ENCODE results near the gene ARRB2. TPM values are rescaled to one million over a fixed set of nuclear protein-coding genes. Genes with fewer than 3 reads are reported as not detected.

The ARRB2 gene
- total and polyA plus RNA-seq, 2 of the 13 experiments (the other 11 are each of a cell fraction or from before 2014, with no cell fraction given) = 21.5 to 49.2 TPM

DNA sequence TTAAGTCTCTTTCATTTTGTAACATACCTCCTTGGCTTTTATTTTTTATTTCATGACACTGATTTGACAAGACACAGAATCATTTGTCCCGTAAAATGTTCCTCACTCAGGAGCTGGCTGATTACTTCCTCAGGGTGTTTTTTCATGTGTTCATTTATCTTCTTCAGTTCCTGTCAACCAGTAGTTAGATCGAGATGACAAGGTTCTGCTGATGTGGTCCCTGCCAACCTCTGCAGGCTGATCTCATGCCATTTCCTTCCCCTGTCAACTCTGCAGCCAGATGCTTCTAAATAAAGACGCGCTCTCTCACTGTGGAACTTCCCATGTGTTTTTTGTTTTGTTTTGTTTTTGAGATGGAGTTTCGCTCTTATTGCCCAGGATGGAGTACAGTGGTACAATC lies 37.4 kb downstream of the ARRB2 start:
- BruUV-seq (replicated peaks) = no TSS peak
- no peak overlapping the region for H3K4me3 ChIP-seq (replicated peaks in 1 of 3; ENCODE audit: insufficient read depth in 1 of 3, low read depth in 2 of 3, low read length in 3 of 3)
- H4K20me1 ChIP-seq (ENCODE audit: insufficient read depth, low read length) = no peaks in the 10 kb centered on the region
- ChIA-PET CTCF (ENCODE audit: low intra/inter-chr PET ratio, low total read pairs) (no interaction called here), POLR2A (interaction anchor here (1.1 to 2.3 kb wide), 2 partner anchors 24 to 43 kb away, joined by 4 to 9 read pairs; partner anchors contain the start of gene TM4SF5)
- H3K79me2 ChIP-seq (ENCODE audit: insufficient read depth, low read length) = no peaks in the 10 kb centered on the region
- no peak overlapping the region for H3K27ac ChIP-seq (ENCODE audit: extremely low read length, insufficient read depth, low read length)
- no peaks in the 10 kb centered on the region for H3K36me3 ChIP-seq (replicated peaks in 1 of 2; ENCODE audit: control insufficient read depth in 1 of 2, insufficient read depth in 2 of 2, low read length in 2 of 2)
- H3K4me2 ChIP-seq (ENCODE audit: low read depth, low read length) = no peak overlapping the region
- H3K4me1 ChIP-seq (ENCODE audit: insufficient read depth, low read length) = peaks cover 72% of the 10 kb centered on the region
- in situ Hi-C loops (cut with HindIII; ENCODE audit: extremely low pct_ligation_motif_present, low pct_unique_long_range_greater_than_20kb) = no loop called here
- FAIRE-seq = no peak
- no peaks in the 10 kb centered on the region for H3K9me3 ChIP-seq (ENCODE audit: low read length)
- H3K9ac ChIP-seq (ENCODE audit: insufficient read depth, low read depth, low read length) = no peak overlapping the region
- 75% methylated on average over 5 of the region's 5 CpGs for WGBS (ENCODE audit: low lambda C conversion rate)
- TF ChIP-seq, protein P1, sequence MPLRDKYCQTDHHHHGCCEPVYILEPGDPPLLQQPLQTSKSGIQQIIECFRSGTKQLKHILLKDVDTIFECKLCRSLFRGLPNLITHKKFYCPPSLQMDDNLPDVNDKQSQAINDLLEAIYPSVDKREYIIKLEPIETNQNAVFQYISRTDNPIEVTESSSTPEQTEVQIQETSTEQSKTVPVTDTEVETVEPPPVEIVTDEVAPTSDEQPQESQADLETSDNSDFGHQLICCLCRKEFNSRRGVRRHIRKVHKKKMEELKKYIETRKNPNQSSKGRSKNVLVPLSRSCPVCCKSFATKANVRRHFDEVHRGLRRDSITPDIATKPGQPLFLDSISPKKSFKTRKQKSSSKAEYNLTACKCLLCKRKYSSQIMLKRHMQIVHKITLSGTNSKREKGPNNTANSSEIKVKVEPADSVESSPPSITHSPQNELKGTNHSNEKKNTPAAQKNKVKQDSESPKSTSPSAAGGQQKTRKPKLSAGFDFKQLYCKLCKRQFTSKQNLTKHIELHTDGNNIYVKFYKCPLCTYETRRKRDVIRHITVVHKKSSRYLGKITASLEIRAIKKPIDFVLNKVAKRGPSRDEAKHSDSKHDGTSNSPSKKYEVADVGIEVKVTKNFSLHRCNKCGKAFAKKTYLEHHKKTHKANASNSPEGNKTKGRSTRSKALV (CRISPR knock-in tag; IDR thresholded peaks at IDR 0.05) = no peak
- no peak for TF ChIP-seq GTF3A (CRISPR knock-in tag; conservative IDR thresholded peaks at IDR 0.05)
- TF ChIP-seq, protein P2, sequence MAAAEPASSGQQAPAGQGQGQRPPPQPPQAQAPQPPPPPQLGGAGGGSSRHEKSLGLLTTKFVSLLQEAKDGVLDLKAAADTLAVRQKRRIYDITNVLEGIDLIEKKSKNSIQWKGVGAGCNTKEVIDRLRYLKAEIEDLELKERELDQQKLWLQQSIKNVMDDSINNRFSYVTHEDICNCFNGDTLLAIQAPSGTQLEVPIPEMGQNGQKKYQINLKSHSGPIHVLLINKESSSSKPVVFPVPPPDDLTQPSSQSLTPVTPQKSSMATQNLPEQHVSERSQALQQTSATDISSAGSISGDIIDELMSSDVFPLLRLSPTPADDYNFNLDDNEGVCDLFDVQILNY (CRISPR knock-in tag; conservative IDR thresholded peaks at IDR 0.05) = no peak
- H3K27me3 ChIP-seq (ENCODE audit: control insufficient read depth in 1 of 2, insufficient read depth in 2 of 2, low read length in 2 of 2) = no peaks in the 10 kb centered on the region
- H2AFZ ChIP-seq (ENCODE audit: low read length) = no peak overlapping the region
- no peak for DNase-seq (ENCODE audit: low spot score)
- intact Hi-C loops (cut with micrococcal nuclease; ENCODE audit: unreplicated experiment) = no loop called here
- no peak for ATAC-seq

DNA sequence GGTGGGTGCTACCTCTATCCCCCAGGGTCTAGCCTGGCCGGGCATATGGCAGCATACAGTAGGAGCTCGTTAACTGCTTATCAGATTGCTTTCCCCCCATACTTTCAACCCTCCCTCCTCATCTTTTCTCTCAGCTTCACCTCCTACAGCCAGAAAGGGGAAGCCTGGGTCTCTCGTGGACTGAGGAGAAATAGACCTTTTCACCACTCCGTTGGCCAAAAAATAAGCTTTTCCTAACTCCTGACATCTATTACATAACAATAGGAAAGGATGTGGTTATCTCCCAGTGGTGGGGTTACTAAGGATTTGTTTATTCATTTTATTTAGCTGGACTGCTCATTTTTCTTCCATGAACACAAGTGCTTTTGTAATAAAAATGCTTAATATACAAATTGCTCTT lies 38.3 kb downstream of the ARRB2 start:
- no peak for DNase-seq (ENCODE audit: low spot score)
- intact Hi-C loops (cut with micrococcal nuclease; ENCODE audit: unreplicated experiment) (no loop called here), in situ Hi-C loops (cut with HindIII; ENCODE audit: extremely low pct_ligation_motif_present, low pct_unique_long_range_greater_than_20kb) (no loop called here)
- no peak for ATAC-seq
- H3K27ac ChIP-seq (ENCODE audit: extremely low read length, insufficient read depth, low read length) = no peak overlapping the region
- ChIA-PET POLR2A (interaction anchor here (1.1 to 2.3 kb wide), 2 partner anchors 23 to 42 kb away, joined by 4 to 9 read pairs; partner anchors contain the start of gene TM4SF5), CTCF (ENCODE audit: low intra/inter-chr PET ratio, low total read pairs) (no interaction called here)
- no peak for TF ChIP-seq IRF2 (CRISPR knock-in tag; IDR thresholded peaks at IDR 0.05)
- TF ChIP-seq ZNF333 (CRISPR knock-in tag; IDR thresholded peaks at IDR 0.05; ENCODE audit: borderline replicate concordance) = no peak
- TF ChIP-seq SOX5 (CRISPR knock-in tag; IDR thresholded peaks at IDR 0.05; ENCODE audit: borderline replicate concordance) = no peak
- TF ChIP-seq, protein P3, sequence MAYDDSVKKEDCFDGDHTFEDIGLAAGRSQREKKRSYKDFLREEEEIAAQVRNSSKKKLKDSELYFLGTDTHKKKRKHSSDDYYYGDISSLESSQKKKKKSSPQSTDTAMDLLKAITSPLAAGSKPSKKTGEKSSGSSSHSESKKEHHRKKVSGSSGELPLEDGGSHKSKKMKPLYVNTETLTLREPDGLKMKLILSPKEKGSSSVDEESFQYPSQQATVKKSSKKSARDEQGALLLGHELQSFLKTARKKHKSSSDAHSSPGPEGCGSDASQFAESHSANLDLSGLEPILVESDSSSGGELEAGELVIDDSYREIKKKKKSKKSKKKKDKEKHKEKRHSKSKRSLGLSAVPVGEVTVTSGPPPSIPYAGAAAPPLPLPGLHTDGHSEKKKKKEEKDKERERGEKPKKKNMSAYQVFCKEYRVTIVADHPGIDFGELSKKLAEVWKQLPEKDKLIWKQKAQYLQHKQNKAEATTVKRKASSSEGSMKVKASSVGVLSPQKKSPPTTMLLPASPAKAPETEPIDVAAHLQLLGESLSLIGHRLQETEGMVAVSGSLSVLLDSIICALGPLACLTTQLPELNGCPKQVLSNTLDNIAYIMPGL (CRISPR knock-in tag; IDR thresholded peaks at IDR 0.05; ENCODE audit: borderline replicate concordance in 1 of 2, low read depth in 1 of 2) = no peak
- TF ChIP-seq THYN1 (CRISPR knock-in tag; IDR thresholded peaks at IDR 0.05; ENCODE audit: borderline replicate concordance, low read depth) = no peak
- H3K9ac ChIP-seq (ENCODE audit: insufficient read depth, low read depth, low read length) = no peak overlapping the region
- FAIRE-seq = no peak
- H3K4me2 ChIP-seq (ENCODE audit: low read depth, low read length) = no peak overlapping the region
- BruUV-seq (replicated peaks) = no TSS peak
- H3K4me1 ChIP-seq (ENCODE audit: insufficient read depth, low read length) = peaks cover 67% of the 10 kb centered on the region
- 39% methylated on average over 4 of the region's 4 CpGs for WGBS (ENCODE audit: low lambda C conversion rate)
- no peaks in the 10 kb centered on the region for H4K20me1 ChIP-seq (ENCODE audit: insufficient read depth, low read length)
- no peak overlapping the region for H3K4me3 ChIP-seq (replicated peaks in 1 of 3; ENCODE audit: insufficient read depth in 1 of 3, low read depth in 2 of 3, low read length in 3 of 3)
- no peaks in the 10 kb centered on the region for H3K36me3 ChIP-seq (replicated peaks in 1 of 2; ENCODE audit: control insufficient read depth in 1 of 2, insufficient read depth in 2 of 2, low read length in 2 of 2)
- H3K27me3 ChIP-seq (ENCODE audit: control insufficient read depth in 1 of 2, insufficient read depth in 2 of 2, low read length in 2 of 2) = no peaks in the 10 kb centered on the region
- H3K9me3 ChIP-seq (ENCODE audit: low read length) = no peaks in the 10 kb centered on the region
- H3K79me2 ChIP-seq (ENCODE audit: insufficient read depth, low read length) = no peaks in the 10 kb centered on the region
- no peak overlapping the region for H2AFZ ChIP-seq (ENCODE audit: low read length)

All from HepG2 (cell line).